GM19023 (cell line): Measurements from ENCODE around the gene NTN1.
A peak's percentile ranks its signal among the peaks of the same experiment; 100 is the strongest.

Experiments used
- ATAC-seq: cut with Tn5 transposase; IDR thresholded peaks from one replicate; pipeline ENCODE4 v1.9.1; 2021; ENCODE audit warnings: mild to moderate bottlenecking, moderate library complexity; ENCODE audit not compliant: unreplicated experiment

NTN1 gene

DNA sequence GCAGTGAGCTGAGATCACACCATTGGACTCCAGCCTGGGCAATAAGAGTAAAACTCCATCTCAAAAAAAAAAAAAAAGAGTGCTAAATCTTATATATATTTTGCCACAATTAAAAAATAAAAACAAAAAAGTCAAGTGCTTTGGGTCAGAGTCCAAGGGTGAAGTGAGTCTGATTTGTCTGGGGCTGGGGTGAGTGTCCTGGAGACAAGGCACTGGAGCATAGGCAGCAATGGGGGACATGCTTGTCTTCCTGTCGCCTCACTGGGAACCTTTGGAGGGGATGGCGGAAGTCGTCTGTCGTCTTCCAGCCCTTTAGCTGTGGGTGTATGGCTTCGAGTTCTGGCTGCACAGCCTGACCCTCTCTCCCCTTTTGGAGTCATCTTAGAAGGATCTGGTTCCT is 167.1 kb downstream of the NTN1 start:
- no peak for ATAC-seq

DNA sequence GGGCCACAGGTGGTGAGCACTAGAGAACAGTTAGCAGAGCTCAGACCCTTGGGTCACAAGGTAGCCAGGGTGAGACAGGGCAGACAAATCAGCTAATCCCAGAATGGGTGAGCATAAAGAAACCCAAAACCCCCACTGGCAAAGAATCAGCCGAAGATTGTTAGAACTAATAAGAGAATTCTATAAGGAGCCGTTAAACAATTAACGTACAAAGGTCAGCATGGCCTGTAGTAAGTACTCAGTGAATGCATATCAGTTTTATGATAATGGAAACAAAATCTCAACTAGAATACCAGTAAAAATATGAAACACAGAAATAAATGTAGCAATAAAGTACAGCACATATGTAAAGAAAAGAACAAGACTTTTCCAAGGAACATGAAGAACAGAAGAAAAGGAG is 168.6 kb downstream of the NTN1 start:
- no peak for ATAC-seq

DNA sequence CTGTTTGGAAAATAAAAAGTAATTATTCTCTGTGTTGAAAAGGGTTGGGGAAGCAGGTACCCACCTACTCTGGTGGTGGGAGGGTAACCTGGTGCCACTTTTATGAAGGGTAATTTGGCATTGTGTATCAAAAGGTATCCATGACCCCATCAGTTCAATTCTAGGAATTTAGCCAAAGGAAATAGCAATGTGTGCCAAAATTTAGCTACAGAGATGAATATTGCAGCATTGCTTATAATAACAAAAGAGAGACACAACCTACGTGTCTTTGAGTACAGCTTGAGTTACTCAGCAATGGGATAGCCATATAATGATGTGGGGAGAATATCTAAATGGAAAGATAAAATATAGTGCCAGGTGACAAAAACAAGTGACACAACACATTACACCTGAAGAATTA is 170.7 kb downstream of the NTN1 start:
- no peak for ATAC-seq

DNA sequence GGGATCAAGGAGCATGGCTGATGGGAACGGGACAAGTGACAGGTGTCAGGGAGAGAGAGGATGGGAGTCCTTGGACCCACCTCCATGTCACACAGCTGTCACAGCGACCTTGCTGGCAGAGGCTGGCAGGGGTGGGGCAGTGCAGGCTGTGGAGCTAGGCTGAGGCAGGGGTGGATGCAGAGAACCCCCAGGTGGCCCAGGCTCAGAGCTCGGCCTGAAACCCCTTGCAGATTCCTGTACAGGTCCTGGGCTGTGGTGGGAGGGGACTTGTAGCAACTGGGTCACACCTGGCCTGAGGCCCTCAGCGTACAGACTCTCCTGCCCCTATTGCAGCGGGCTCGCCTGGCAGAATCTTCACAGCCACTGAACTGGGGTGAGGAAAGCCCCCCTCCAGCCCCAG is 174.1 kb downstream of the NTN1 start:
- ATAC-seq = no peak

DNA sequence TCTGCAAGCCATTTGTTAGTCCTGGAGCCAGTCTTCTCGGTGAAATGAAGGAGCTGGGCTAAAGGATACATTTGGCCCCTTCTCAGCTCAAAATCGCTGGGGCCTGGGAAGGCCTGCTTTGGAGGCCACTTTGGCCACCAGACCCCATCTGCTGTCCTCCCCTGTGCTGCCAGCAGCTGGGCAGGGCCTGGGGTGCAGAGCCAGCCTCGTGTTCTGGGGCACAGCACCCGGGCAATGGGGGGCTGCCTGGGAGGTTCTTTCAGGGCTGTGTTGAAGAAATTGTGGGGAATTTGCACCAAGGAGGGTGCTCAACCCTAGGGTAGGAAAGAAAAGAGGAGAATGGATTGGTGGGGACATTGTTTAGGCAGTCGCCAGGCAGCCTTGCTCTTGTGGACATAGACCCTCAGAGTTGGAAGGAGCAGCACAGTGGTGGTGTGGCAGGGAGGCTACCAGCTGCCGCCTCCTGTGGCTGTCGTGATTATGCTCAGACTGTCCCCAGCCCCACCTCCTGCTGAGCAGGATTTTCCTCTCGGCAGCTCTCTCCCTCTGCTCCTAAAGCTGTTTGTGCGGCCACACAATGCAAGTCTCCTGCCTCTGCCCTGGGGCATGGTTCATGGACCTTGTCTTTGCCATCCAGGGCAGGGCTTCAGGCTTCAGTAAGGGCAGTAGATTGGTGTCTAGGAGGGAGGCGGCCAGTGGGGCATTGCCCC is 174.8 kb downstream of the NTN1 start:
- no peak for ATAC-seq

DNA sequence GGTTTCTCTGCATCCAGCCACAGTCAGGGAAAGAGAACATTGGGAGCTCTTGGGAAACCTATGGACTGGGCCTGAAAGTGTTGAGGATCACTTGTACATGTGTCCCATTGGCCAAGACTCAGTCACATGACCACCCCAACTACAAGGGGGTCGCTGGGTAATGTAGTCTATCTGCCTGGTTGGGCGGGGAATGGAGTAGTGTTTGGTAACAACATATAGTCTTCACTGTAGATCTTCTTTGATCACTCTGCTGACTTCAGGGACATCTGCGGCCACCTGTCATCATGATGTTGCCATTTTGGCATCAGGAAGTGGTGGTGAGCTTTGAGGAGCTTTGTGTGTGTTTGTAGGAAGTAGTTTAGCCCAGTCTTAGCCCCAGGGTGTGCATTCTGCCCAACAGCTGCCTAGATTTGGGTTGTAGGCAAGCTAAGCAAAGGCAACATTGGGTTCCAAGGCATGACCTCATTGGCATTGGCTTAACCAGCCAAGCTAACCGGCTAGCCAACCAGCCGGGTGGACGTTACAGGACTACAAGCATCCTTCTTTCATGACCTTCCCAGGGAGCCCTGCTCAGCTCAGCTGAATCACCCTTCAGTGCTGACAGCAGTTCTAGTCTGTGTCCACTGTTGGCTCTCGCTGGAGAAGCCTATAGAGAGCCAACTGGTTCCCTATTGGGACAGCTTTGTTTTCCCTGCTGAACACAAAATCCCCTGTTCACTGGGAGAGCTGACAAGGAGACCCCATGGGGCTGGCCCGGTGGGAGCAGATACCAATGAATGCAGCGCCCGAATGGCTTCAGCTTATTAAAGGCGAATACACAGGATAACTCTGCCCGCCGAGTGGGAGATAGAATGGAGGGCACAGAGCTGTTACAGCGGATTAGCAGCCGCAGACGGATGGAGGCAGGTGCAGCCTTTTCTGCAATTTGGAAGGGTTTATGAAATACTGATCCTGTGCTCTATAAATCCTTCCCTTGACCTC is 178.6 kb downstream of the NTN1 start:
- ATAC-seq = no peak

DNA sequence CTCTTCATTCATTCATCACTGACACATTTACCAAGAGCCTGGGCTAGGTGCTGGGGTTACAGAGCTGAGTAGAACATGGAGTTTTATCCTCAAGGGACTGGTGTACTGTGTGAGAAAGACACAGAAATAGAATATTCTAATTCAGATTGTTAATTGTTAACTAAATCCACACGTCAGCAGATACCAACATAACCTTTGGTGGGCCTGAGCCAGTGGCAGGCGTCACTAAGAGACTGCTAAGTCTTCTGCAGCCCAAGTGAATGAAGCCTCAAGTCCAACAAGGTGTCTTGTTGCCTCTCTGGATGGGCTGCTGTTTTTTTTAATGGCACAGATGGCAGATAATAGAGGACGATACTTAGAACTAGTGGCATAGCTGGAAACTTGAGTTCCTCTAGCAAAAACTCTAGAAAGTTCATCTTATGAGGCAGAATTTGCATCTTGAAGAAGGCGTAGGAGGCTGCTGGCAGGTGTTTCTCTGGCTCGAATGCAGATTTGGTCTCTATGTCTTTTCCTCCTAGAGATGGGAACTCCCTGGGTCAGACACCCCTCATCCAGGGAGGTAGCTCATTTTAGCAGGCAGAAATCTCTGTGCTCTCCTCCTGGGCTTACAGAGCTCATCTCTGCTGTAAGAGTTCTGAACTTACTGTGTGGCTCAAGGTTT is 179.5 kb downstream of the NTN1 start:
- peak; percentile 68 for ATAC-seq

DNA sequence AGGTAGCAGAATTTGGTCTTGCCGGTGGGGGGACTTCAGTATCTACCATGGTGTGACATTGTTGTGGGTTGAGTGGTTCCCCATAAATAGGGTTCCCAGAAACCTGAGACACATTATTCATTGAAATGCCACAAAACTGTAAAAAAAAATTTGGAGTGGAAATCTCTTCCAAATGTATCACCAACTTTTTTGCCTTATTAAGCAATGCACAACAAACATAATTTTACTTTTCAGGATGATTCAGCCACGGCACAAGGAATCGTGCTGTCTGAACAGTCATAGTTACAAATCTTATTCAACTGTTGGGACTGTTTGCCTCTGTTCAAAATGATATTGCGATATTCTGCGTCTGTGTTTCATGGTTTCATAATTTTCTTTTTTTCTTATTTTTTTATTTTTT is 181.2 kb downstream of the NTN1 start:
- ATAC-seq = no peak

DNA sequence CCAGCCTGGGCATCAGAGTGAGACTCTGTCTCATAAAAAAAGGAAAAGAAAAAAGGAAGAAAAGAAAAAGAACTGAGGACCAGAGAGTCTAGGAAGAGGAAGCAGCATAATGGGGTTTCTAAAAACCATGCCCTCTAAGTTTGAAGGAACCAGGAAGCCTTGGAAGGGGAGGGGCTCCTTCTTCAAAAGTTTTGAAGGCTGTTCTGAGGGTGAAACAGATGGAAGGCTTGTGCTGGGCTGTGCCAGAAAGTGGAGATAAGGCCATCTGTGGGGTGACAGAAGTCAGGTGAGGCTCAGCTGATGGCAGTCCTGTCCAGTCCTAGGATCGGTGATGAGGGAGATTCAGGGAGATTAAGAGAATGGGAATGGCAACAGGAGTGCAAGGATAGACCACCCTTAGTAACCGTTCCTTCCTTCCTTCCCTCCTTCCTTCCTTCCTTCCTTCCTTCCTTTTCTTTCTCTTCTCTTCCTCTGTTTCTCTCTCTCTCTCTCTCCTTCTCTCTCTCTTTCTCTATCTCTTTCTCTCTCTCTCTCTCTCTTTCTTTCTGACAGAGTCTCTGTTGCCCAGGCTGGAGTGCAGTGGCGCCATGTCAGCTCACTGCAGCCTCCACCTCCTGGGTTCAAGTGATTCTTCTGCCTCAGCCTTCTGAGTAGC is 182.6 kb downstream of the NTN1 start:
- ATAC-seq = no peak

DNA sequence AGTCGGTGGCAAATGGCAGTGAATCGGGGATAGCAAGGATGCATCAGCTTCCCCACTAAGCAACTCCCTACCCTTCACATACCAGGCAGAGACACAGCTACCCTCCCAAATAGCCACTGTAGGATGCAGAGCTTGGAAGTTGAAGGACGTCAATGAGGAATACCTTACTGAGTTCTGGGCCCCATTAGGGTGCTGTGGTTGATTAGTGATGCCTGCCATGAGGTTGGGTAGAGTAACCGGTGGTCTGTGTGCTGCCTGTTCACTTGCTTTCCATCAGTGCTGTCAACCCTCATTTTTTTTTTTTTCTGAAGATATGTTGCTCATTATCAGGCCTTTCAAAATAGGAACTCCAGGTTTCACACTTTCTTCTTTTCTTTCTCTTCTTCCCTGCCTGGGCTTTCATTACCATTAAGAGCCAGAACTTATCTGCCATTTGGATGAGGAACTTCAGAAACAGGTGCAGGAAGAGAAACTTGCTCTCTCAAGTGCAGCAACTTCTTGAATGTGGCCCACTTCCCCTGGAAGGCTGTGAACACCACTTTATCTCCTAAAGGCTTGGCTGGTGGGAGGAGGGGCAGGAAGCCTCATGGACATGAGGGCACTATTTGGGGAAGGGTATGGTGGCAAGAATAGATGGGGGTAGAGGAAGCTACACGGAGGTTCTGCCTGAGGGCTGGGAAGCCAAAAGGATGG is 183.5 kb downstream of the NTN1 start:
- ATAC-seq = no peak

DNA sequence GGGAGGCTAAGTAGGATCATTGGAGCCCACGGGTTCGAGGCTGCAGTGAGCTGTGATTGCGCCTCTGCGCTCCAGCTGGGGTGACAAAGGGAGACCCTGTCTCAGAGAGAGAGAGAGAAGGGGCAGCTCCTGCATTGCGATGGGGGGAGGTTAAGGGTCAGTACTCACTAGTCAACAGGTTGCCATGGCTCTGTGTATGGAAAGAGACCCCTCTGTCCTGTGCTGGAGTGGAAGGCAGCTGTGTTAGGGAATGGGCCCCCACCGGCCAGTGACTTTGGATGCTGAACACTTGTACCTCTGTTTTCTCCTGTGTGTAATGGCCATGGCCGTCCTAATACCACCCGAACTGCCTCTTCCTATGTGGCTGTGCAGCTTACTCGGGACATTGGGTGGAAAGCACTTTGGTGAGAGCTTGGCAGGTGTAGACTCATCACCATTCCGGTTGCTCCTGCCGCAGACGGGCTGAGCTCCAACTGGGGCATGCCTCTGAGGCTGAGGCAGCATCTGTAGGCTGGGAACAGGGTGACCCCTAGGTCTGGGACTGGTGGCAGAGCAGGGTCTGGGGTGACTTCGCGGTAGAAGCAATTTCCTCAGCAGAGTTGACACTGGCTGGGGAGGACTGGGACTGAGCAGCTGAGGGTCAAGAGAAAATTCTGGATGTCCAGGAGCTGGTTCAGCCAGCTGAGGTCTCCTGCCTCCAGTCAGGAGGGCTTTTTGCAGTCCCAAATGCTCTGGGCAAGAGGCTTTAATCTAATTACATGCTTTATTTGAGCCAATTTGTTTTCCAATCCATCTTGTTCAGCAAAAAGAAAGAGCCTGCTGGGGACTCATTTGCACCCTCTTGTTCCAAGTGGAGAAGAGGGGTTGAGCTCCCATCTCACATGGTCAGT is 184.5 kb downstream of the NTN1 start:
- ATAC-seq = no peak

DNA sequence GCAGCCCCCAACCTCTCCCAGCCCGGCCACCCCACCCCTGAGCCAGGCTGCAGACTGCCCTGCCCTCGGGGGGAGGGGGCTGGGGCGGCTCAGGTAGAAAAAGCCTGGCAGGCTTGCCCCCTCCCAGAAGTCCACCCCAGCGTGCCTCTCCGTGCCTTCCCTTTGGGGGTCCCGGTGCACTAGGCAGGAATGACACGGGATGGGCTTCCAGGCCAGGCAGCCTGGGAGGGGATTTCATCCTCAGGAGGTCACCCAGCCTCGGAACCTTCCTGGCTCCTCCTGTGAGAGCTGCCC is 185.0 kb downstream of the NTN1 start:
- ATAC-seq = no peak

DNA sequence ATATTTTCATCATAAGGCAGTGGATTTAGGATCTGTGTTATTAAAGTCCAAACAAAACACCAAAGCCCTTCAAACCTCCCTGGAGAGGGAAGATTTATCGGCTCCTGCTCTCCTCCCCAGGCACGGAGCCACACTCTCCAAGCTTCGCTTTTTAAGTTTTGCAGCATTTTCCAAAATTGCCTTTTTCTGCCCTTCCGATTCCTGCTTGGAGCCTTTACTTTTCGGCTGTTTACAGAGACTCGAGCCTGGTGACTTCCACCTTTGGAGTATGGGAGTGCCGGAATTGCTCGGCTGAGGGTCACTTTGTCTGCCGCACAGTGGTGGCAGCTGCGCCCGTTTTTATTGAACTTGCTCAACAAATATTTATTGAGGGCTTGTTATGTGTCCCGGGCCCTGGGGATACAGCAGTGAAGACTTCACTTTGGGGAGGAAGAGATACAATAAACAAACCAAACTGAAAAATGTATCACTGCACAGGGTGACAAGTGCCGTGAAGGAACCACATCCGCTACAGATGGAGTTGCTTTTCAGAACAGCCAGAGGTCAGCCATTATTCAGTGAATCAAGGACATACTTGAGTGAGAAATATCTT is 185.5 kb downstream of the NTN1 start:
- ATAC-seq = no peak

DNA sequence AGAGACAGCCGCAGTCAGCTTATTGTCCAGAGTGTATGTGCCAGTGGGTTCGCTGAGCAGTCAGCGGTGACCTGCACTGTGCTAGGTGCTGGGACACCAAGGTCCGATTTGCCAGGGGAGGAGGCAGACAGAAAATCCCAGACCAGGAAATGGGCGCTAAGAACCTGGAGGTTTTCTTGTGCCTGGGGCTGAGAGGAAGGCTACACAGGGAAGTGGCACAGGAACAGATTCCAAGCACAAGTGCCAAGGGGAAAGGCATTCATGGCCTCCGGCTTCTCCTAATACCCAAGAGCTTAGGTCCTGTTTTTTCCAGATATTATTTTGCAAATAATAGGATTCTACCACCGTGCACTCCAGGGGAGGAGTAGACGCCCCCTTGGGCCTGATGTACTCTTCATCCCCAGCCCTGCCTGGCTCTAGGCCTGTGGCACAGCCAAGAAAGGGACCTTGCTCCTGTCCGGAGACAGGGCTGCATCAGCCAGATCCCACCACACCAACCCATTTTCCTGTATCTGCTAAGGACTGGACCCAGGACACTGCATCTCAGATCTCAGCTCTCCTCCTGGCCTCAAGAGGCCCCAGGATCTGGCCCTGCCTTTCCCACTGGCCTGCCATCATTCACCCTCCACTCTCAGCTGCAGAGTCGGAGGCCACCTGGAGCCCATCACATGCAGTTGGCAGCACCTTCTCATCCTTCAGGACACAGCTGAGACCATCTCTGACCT is 187.2 kb downstream of the NTN1 start:
- ATAC-seq = no peak

DNA sequence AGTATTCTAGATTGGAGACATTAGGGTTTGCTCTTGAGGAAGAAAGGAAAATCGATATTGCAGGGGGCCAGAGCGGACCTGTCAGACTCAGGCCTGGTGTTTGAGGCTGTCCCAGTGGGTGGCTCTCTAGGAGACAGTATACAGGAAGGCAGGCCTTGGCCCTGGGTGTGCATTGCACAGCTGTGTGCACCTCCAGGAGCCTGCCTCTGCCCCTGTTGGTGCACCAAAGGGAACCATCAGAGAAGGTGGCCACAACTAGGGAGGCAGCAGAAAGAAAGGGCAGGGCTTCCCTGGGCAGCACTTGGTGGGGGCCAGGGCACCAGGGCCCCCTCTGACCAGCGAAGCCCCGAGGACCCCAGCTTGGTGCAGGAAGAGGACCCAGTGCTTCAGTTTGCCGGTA is 188.0 kb downstream of the NTN1 start:
- no peak for ATAC-seq

DNA sequence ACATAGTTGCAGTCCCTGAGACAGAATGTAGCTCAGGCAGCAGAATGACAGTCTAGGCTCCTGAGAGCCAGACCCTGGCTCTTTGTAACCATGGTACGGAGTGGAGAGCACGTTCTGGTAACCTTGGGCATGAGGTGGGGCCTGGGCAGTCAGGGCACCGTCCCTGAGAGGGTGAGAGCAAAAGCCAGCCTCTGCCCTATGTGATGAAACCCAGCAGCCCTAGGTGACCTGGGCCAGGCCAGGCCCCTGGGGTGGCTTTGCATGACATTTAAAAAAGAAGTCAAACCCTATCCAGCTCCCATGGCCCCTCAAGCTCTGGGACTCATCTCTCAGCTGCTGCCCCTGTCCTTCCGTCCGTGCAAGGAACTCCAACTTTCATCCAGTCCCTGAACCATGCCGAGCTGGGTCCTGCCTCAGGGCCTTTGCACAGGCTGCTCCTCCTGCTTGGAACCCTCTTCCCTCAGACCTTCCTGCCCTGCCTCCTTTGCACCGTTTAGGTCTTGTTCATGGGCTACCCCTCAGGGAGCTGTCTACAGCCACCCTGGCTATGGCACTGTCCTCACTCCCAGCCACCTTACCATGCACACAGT is 188.6 kb downstream of the NTN1 start:
- no peak for ATAC-seq

DNA sequence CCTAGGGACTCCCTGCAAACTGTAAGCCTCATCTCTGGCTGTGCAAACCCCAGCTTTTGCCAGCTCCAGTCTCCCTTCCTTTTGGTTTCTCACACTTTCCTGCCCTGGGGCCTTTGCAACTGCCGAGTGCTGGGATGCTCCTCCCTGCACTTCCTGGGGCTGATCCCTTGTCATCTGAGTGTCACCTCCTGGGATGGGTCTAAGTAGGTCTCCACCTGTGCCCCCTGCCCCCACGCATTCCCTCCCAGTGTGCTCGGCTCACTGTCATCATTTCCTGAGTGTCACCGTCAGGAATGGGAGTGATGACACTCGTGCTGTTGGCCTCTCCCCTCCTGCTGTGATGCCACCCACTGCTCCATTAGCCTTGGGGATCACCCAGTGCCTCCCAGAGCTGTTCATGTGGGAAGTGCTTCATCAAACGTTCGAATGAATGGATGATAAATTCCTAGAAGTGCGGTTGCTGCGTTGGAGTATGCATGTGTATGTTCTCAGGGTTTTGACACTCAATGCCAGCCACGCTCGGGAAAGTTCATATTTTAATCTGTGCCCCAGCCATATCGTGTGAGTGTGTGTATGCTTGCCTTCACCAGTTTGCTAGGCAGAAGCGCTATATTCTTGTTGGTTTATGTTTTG is 189.9 kb downstream of the NTN1 start:
- ATAC-seq = no peak
